Measurements from ENCODE around the gene VAC14.

DNA sequence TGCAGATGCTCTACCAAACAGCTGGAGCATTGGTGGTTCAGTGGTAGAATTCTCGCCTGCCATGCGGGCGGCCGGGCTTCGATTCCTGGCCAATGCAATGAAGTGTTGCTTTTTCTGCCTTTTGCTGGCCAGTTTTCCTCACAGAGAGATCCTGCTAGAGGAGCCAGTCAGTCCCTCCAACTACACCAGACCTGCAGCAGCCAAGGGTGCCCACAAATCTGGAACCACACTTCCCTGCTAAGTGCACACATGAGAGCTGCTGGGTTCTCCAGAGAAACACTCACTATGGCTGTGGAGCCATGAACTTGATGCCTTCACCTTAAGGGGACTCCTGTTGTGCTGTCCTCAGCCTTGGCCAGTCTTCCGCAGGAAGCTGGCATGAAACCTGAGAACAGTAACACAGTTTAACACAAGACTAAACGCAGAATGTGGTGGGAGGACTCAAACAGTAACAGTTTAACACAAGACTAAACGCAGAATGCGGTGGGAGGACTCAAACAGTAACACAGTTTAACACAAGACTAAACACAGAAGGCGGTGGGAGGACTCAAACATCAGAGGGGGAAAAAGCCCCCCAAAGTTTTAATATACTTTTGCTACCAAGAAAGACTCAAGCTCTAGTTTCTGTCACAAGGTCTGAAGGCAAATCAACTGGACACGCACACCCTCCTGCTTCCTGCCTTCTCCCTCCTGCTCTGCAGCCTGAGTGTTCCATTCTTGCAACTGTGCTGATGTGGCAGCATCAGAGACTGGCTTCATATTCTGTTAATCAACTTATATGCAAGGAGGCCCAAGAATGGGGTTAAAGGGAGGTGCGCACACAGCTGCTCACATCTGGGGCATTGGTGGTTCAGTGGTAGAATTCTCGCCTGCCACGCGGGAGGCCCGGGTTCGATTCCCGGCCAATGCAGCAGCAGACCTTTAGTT is 12.0 kb downstream of the VAC14 start:
- TF ChIP-seq, protein P1, sequence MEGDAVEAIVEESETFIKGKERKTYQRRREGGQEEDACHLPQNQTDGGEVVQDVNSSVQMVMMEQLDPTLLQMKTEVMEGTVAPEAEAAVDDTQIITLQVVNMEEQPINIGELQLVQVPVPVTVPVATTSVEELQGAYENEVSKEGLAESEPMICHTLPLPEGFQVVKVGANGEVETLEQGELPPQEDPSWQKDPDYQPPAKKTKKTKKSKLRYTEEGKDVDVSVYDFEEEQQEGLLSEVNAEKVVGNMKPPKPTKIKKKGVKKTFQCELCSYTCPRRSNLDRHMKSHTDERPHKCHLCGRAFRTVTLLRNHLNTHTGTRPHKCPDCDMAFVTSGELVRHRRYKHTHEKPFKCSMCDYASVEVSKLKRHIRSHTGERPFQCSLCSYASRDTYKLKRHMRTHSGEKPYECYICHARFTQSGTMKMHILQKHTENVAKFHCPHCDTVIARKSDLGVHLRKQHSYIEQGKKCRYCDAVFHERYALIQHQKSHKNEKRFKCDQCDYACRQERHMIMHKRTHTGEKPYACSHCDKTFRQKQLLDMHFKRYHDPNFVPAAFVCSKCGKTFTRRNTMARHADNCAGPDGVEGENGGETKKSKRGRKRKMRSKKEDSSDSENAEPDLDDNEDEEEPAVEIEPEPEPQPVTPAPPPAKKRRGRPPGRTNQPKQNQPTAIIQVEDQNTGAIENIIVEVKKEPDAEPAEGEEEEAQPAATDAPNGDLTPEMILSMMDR (IDR thresholded peaks at IDR 0.05; ENCODE audit: insufficient read depth, low read length): no peak
- TF ChIP-seq REST (IDR thresholded peaks at IDR 0.05; ENCODE audit: insufficient replicate concordance, low read depth) (no peak), POLR2AphosphoS5 (IDR thresholded peaks at IDR 0.05; ENCODE audit: low read depth) (no peak), GABPA (IDR thresholded peaks at IDR 0.05; ENCODE audit: low read depth) (no peak)
